EH (cell line): Measurements from ENCODE around the gene ZMIZ1.
"Not testable (repeated sequence)": the region's sequence is repeated elsewhere in the genome, so short reads cannot be mapped to it uniquely, and the experiment has no call there.

Experiments
- DNase-seq: peaks from one replicate; pipeline ENCODE4 v3.0.0-alpha.2; 2015; ENCODE audit warnings: low read depth

Gene ZMIZ1

DNA sequence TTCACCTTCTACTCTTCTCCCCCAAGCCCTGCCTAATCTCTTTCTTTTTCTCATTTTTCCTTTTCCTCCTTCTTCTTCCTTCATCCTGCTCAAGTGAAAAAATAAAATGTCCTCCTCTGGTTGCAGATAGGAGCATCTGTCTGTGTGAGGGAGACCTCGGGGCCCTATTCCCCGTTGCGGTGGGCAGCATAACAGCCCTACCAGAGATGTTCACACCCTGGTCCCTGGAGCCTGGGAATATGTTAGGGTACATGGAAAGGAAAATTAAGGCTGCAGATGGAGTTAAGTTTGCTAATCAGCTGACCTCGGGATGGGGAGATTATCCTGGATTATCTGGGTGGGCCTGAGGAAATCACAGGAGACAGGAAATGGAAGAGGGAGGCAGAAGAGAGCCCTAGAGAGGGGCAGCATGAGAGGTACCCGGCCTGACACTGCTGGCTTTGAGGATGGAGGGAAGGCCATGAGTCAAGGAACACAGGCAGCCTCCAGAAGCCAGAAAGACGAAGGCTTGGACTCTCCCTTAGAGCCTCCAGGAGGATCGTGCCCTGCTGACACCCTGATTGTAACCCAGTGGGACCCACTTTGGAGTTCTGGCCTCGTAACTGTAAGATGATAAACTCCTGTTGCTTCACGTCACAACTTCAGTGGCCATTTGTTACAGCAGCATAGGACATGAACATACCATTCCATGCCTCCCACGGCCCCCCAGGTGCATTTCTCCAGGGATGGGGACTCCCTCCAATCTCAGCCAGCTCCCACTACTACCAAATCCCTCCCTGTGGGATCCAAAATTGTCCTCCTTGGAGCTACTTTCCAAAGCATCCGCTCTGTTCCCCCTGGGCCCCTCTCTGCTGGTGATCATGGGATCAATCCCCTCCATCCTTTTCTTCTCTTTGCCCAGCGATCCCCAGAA lies 39.0 kb upstream of the ZMIZ1 start:
- DNase-seq: no peak

DNA sequence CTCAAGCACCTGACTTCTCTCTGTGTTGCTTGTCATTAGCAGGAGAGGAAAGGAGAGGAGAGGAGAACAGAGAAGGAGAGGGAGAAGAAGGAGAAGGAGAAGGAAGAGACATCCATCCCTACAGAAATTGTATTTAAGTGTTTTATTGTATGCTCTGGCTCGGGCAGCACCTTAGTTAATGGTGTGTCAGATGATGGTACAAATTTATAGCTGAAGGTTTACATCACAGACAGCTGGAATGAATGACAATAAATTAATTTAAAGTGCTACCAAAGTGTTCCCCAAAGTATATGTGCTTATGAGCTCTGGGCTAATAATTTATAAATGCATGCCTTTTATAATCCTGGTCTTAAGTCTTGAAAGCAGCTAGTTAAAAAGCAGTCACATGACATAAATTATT lies 38.1 kb upstream of the ZMIZ1 start:
- DNase-seq: no peak

DNA sequence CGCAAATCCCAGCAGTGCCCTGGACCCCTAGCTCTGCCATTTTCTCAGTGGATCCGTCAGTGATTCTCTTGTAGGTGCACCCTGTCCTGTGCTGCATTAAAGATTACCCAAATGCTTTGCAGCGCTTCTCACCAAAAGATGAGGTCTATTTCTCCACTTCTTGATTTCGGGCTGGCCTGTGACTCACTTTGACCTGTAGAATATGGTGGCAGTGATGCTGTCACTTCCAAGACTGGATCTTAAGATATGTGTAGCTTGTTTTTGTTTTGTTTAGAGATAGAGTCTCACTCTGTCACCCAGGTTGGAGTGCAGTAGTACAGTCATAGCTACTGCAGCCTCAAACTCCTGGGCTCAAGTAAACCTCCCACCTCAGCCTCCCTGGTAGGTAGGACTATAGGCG lies 37.0 kb upstream of the ZMIZ1 start:
- no peak for DNase-seq

DNA sequence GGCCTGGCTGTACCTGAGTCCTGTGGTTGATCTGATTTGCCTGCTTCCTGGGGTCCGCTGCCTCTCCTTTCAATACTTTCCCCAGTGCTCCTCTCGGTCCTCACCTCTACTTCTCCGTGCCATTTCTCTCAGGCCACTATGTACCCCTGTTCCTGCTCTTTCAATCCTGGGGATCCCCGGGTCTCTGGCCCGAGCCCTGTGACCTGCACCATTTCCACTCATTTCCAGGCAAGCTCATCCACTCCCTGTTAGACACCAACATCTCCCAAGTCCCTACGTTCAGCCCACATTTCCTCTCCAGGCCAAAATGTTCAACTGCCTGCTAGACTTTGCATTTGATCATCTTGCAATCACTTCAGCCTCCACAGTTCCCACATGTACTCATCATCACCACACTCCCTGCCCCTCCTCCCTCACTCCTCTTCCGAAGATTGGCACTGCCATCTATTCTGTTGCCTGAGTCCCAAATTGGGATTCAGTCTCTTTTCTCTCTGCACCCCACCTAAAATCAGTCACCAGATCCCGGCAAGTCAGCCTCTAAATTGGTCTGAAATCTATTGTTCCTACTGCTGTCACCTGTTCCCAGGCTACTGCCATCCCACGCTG lies 34.4 kb upstream of the ZMIZ1 start:
- no peak for DNase-seq

DNA sequence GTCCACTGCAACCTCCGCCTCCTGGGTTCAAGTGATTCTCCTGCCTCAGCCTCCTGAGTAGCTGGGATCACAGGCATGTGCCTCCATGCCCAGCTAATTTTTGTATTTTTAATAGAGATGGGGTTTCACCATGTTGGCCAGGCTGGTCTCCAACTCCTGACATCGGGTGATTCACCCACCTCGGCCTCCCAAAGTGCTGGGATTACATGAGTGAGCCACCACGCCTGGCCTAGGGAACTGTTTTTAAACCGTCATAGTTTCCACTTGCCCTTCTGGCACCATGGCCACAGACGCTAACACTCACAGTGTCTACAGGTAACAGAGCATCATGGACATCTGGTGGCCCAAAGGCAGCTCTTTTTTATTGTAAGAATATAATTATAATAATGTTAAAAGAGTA lies 32.4 kb upstream of the ZMIZ1 start:
- DNase-seq: not testable (repeated sequence)

DNA sequence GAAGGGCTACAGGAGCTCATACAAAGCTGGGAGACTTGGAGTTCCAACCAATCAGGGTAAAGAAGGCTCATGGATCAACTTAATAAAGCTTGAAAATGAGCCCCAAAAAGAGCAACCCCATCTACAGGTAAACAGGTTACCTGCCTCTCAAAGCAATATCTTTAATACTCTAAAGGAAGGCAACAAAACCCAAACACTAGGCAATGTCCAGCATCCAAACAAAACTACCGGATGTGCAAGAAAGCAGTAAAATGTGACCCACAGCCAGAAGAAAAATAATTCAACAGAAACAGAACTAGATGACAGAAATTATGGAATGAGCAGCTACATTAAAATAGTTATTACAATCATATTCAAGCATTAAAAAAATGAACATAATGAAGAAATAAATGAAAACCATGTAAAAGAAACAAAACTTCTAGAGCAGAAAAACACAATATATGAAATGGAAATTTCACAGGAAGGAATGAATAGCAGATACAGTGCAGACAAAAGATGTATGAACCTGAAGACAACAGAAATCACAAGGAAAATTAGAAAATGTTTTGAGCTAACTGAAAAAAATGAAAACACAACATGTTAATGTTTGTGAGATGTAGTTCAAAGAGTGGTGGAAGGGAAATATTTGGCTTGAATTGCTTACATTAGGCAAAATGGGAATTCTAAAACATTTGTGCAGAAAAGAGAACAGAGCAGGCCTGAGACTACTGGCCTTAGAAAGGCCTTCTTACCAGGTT lies 30.5 kb upstream of the ZMIZ1 start:
- DNase-seq: no peak

DNA sequence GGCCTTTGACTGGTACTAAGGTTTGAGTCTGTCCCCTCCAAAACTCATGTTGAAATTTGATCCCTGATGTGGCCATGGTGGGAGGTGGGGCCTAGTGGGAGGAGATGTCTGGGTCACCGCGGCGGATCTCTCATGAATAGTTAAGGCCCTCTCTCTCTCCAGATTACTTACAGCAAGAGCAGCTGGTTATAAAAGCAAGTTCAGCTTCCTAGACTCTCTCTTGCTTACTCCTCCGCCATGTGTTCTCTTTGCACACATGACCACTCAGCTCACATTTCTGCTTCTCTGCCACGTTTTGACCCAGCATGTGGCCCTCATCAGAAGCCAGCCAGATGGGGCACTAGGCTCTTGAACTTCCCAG lies 29.9 kb upstream of the ZMIZ1 start:
- peak; percentile 23 for DNase-seq

DNA sequence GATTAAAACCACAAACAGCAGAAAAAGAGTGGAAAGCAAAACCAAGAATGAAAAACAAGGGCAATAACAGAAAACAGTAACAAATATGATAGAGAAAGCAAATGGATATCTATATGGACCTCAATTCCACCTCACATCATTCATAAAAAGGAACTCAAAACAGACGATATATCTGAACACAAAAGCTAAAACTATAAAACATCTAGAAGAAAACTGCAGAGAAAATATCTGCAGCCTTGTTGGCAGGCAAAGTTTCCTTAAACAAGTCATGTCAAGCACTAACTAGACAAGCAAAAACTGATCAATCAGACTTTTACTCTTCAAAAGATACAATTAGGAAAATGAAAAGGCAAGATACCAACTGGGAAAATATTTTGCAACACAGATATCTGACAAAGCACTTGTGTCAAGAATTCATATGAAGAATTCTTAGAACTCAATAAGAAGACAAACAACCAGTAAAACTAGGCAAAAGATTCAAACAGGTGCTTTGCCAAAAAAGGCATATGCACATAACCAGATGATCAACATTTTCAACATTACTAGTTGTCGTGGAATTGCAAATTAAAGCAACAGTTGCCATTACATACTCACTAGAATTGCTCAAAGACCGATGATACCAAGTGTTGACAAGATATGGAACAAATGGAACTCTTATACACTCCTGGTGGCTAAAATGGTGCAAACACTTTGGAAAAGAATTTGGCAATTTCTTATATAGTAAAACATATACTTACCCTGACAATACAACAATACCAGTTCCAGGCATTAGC lies 25.9 kb upstream of the ZMIZ1 start:
- DNase-seq: no peak

DNA sequence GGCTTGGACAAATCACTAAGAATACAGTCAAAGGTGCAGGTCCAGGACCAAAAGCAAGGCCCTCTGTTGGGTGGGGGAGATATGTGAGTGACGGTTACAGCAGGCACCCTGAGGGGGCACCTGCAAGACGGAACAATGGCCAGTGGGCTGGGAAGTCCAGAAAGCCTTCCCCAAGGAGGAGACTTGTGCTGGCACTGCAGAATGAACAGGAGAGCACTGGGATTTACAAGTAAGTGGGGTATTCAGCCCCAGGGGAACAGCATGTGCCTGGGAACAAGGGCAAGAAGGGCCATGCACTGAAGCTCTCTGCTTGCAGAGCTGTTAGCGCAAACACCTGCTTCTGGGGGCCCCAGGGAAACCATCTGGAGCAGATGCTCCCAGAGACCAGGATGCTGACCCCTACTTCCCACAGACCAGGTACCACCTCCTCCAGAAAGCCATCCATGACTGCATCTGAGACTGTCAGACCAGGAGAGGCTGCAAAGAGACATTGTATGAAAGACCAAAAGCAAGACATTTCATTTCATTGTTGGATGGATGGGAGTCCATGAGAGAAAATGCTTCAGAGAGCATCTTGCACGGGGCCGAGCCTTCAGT lies 24.6 kb upstream of the ZMIZ1 start:
- DNase-seq: no peak

DNA sequence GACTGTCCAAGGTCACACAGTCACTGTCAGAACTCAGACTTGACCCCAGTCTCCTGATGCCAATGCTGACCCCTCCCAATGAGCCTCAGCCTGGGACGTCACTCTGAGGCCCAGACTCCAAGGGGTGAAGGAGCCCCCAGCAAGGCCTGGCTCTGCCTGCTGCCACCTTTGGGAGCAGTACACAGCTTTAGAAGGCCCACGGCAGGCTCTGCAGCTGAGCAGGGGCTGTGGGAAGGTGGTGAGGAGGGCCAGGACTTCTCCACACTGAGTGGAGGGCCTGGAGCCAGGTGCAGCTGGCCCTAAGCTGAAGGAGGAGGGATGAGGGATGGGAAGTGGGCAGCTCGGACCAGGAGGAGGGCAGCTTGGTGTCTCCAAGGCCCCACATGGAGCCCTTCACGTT lies 23.9 kb upstream of the ZMIZ1 start:
- no peak for DNase-seq

DNA sequence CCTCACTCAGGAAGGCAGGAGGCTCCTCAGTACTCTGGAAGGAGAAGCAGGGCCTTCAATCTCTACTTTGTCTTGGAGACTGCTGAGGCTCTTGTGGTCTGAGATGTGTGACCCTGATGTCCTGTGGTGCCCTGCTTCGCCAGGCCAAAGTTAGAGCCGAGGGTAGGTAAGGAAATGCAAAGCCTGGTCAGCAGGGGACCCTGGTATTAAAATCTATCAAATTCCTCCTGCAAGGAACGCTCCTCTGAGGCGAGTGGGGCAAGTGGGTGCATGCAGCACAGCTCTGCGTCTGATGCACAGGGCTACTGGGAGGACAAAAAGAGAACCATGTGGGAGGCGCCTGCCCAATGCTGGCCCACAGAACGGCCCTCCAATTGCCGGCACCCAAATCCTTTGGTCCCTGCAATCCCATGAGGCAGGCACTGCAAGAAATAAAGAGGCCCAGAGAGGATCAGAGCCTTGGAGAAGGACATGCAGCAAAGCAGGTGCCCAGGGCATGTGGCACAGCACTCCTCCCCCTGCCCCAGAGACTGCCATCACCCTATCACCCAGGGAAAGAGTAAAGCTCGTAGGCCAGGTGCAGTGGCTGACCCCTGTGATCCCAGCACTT lies 23.1 kb upstream of the ZMIZ1 start:
- DNase-seq: no peak

DNA sequence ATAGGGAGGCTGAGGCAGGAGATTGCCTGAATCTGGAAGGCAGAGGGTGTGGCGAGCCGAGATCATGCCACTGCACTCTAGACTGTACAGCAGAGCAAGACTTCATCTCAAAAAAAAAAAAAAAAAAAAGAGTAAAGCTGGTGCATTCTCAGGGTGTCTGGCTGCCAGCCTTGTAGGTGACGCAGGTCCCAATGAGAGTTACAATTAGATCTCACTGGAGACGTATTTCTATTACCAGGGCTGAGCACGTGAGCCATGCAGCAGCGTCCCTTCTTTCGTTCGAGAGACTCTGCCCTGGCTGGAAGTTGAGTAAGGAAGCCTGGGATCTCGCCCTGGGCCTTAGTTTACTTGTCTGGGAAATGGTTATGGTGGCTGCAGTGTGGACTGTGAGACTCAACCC lies 22.4 kb upstream of the ZMIZ1 start:
- DNase-seq: no peak

DNA sequence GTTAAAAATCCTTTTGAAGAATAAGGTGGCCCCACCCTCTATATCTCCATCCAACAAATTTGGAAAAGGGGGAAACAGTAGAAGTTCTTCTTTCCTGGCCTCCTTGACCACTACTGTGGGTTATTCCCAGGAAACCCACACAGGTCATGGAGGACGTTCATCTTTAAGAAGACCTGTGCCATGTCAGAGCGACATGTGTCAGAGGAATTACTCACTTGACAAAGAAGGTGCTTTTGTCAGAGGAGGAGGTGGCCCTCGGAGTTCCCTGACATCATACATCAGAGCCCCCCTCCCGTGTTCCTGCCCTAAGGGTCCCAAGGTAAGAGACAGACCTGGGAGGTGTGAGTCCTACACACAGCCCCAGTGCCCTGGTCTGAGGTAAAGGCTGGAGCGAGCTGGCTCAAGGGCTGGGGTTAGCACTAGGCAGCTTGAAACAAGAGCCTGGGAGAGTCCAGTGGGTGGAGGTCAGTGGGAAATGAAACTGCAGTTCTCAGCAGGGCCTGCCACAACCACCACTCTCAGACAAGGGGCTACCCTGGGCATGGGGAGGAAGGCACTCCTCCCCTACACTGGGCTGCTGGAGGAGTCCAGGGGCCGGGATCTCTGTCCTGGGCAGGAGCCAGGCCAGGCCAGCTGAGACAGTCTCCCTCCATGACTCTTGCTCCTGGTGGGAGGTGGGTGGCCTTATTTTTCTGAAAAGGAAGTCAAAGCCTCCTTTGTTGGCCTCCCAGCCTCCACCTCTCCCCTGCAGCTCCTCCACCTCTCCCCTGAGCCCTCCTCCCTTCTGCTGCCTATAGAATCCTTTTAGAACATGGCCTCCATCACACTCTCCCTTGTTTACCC lies 21.8 kb upstream of the ZMIZ1 start:
- no peak for DNase-seq

DNA sequence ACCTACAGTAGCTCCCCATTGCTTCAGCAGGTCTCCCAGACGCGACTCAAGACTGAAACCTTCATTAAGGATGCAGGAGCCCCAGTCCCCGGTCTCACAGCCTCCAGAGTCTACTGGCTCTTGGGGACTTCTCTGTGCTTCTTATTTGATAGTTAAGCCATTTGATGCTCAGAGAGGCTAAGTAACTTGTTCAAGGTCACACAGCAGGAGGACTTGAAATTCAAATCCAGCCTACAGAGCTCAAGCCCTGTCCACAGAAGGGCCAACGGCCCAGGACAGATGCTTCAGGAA lies 21.2 kb upstream of the ZMIZ1 start:
- no peak for DNase-seq

DNA sequence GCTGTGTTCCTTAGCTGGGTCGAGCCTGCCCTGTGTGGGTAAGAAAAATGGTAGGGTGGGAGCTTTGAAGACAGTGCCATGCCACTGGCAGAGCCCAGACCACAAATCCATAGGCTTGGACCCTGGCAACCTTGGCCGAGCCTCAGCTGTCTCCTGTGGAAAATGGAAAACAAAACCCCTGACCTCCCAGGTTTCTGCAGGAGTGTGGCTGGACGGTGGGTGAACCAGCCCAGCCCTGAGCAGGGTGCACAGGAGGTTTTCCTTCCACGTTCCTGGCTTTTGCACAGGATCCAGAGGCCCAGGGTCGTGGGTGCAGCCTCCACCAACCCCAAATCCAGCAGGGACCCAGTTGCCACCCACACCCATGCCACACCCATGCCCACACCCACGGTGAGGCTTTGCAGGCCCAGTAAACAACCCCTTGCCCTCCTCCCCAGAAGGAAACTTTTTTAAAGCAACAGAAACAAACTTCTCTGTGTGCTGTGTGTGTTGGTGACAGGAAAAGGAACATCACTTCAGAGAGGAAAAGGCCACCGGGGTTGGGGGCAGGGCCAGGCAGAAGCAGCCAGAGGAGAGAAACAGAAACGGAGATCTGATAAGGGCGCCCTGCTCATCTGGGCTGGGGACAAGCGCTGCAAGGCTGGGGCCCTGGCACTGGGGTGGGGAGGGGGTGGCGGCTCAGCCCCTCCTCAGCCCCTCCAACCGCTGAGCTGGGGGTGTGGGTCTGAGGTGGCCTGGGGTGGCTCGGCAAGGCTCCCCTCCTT lies 20.7 kb upstream of the ZMIZ1 start:
- DNase-seq: no peak

DNA sequence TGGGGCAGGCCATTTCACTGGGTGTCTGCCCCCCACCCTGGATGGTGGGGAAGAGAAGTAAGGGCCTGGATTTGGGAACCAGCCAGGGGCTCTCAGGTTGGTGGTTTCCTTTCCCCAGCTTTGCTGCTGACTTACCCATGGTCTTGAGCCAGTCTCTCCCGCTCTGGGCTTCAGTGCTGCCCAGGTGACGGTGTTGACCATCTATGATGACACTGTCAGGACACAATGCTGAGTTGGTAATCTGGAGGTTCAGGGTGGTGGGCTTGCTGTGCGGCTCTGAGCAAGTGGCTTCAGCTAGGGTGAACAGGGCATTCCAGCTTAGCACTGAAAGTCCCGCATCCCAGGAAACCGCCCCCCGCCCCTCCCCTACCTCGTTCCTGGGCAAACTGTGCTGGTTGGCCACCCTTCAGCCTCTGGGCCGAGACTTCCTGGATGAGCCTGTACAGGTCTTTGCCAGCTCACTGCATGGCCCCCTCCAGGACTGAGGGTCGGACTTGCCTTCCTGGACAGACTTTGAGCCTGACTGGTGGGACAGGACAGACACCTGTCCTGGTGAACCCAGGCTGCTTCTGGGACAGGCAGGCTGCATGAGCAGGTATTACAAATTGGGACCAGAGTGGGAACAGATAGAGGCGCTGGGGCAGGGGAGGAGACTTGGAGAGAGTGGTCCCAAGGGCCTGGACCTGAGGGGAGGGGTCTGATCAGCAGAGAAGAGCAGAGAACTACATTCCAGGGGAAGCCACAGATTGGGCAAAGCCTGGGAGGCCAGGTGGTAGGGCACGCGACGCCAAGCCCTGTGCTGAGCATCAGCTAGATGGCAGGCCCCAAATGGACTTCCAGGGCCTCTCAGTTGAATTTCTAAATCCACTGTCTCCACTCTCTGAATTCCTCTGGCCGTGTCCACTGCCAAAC lies 19.9 kb upstream of the ZMIZ1 start:
- DNase-seq: no peak

DNA sequence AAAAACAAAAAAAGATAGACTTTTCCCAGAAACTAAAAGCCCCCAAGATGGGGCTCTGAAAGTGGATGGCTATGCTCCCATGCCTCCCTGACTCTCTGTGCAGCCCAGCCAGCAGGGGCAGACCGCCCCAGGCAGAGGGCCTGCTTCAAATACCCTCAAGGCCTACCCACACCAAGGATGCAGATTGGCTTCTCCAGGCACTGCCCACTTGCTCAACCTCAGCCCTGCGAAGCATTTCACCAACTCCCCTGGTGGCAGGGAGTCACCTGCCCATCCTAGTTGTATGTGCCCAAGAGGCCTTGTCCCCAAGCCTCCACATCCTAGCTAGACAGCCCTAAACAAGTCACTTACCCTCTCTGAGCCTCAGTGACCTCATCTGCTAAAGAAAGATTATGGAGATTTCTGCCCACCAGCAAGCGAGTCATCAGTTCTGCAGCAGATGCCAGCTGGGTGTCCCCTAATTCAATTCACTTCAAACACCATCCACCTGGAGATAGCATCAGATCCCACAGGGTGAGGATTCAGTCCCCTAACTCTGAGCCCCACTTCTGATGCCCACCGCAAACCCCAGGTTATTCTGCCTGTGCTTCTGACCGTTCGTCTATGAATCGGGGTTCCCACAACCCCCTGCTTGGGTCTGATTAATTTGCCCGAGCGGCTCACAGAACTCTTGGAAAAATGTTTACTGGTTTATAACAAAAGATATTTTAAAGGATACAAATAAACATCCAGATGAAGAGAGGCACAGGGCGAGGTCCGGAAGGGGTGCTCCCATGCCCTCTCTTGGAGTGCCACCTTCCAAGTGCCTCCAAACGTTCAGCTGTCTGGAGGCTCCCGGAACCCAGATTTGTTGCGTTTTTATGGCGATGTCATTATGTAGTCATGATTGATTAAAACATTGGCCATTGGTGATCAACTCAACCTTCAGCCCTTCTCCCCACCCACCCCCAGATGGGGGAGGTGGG lies 18.6 kb upstream of the ZMIZ1 start:
- peak; percentile 33 for DNase-seq
